Measurements from ENCODE around the gene ITGB5. TPM values are rescaled to one million over a fixed set of nuclear protein-coding genes. Genes with fewer than 3 reads are reported as not detected.

ITGB5 gene
- total and polyA plus RNA-seq, 2 donors (not counting 1 experiment from before 2014, with no cell fraction given), result 99.7 to 196 TPM

DNA sequence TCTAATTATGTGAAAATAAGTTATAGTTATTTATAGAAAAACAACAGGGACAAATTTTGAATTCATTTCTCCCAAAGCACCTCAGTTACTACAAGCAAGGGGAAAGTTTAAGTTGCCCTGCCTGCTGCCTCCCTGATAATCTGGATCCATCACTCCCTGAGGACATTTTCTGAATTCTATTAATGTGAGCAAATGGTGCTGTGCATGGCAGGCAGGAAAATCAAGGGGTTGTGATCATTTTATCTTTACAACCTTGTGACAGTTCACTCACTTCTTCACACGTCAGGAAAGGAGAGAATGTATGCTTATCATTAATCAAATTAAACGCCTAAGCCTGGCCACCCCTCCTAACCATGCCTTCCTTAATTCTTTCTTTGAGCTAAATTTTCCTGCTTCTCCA, 39.3 kb downstream of the ITGB5 start:
- Histone ChIP-seq H3K27ac (ENCODE audit: insufficient read depth, low read length) (no peak overlapping the region), H3K4me3 (replicated peaks in 1 of 4; ENCODE audit: control extremely low read depth in 1 of 4, insufficient read depth in 1 of 4, low read depth in 3 of 4, low read length in 4 of 4) (no peak overlapping the region), H3K4me2 (ENCODE audit: extremely low read depth, insufficient read depth, low read length) (no peak overlapping the region), H2AFZ (ENCODE audit: low read length) (no peak overlapping the region), H4K20me1 (ENCODE audit: control insufficient read depth, extremely low read depth, insufficient read depth, low read length) (no peaks in the 10 kb centered on the region), H3K9me3 (ENCODE audit: control insufficient read depth, insufficient read depth, low read depth, low read length) (no peaks in the 10 kb centered on the region), H3K9ac (ENCODE audit: insufficient read depth, low read length) (no peak overlapping the region), H3K36me3 (ENCODE audit: control insufficient read depth, insufficient read depth, low read length) (no peaks in the 10 kb centered on the region), H3K79me2 (ENCODE audit: control insufficient read depth, insufficient read depth, low read length) (no peaks in the 10 kb centered on the region), H3K27me3 (ENCODE audit: control insufficient read depth, insufficient read depth, low read length) (no peaks in the 10 kb centered on the region), H3K4me1 (ENCODE audit: control insufficient read depth, extremely low read depth, insufficient read depth, low read length) (peaks cover 15% of the 10 kb centered on the region)
- DNase-seq (ENCODE audit: low read depth in 2 of 2), result no peak
- no peak for TF ChIP-seq EZH2 (IDR thresholded peaks at IDR 0.05; ENCODE audit: low read length, missing control alignments)
- TF ChIP-seq, protein P1, sequence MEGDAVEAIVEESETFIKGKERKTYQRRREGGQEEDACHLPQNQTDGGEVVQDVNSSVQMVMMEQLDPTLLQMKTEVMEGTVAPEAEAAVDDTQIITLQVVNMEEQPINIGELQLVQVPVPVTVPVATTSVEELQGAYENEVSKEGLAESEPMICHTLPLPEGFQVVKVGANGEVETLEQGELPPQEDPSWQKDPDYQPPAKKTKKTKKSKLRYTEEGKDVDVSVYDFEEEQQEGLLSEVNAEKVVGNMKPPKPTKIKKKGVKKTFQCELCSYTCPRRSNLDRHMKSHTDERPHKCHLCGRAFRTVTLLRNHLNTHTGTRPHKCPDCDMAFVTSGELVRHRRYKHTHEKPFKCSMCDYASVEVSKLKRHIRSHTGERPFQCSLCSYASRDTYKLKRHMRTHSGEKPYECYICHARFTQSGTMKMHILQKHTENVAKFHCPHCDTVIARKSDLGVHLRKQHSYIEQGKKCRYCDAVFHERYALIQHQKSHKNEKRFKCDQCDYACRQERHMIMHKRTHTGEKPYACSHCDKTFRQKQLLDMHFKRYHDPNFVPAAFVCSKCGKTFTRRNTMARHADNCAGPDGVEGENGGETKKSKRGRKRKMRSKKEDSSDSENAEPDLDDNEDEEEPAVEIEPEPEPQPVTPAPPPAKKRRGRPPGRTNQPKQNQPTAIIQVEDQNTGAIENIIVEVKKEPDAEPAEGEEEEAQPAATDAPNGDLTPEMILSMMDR (conservative IDR thresholded peaks at IDR 0.05 in 1 of 2, IDR thresholded peaks at IDR 0.05 in 1 of 2; ENCODE audit: low read depth in 1 of 2, low read length in 2 of 2), result no peak

DNA sequence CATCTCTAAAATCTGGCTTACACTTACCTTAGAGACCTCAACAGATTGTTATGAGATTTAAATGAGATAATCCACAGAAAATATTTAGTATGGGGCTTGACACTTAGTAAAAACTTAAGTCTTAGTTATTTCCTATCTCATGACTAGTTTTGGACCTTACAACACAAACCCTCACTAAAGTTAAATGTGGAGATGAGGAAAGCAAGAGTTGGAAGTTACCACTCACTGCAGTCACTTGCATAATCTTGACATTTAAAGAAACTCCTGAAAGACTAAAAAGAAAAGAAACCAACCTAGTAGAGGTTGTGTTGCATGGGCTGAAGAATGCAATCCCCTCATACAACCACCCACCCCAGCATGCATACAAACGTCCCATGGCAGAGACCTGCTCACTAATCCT, 40.1 kb downstream of the ITGB5 start:
- no peaks in the 10 kb centered on the region for H4K20me1 ChIP-seq (ENCODE audit: control insufficient read depth, extremely low read depth, insufficient read depth, low read length)
- H3K4me3 ChIP-seq (replicated peaks in 1 of 4; ENCODE audit: control extremely low read depth in 1 of 4, insufficient read depth in 1 of 4, low read depth in 3 of 4, low read length in 4 of 4), result no peak overlapping the region
- no peaks in the 10 kb centered on the region for H3K79me2 ChIP-seq (ENCODE audit: control insufficient read depth, insufficient read depth, low read length)
- H3K9ac ChIP-seq (ENCODE audit: insufficient read depth, low read length), result no peak overlapping the region
- H3K4me2 ChIP-seq (ENCODE audit: extremely low read depth, insufficient read depth, low read length), result no peak overlapping the region
- no peak overlapping the region for H2AFZ ChIP-seq (ENCODE audit: low read length)
- no peaks in the 10 kb centered on the region for H3K27me3 ChIP-seq (ENCODE audit: control insufficient read depth, insufficient read depth, low read length)
- no peak for TF ChIP-seq EZH2 (IDR thresholded peaks at IDR 0.05; ENCODE audit: low read length, missing control alignments)
- TF ChIP-seq, protein P1 (conservative IDR thresholded peaks at IDR 0.05 in 1 of 2, IDR thresholded peaks at IDR 0.05 in 1 of 2; ENCODE audit: low read depth in 1 of 2, low read length in 2 of 2), result no peak
- peaks cover 15% of the 10 kb centered on the region for H3K4me1 ChIP-seq (ENCODE audit: control insufficient read depth, extremely low read depth, insufficient read depth, low read length)
- no peaks in the 10 kb centered on the region for H3K9me3 ChIP-seq (ENCODE audit: control insufficient read depth, insufficient read depth, low read depth, low read length)
- H3K36me3 ChIP-seq (ENCODE audit: control insufficient read depth, insufficient read depth, low read length), result no peaks in the 10 kb centered on the region
- no peak overlapping the region for H3K27ac ChIP-seq (ENCODE audit: insufficient read depth, low read length)
- DNase-seq (ENCODE audit: low read depth in 2 of 2), result no peak

DNA sequence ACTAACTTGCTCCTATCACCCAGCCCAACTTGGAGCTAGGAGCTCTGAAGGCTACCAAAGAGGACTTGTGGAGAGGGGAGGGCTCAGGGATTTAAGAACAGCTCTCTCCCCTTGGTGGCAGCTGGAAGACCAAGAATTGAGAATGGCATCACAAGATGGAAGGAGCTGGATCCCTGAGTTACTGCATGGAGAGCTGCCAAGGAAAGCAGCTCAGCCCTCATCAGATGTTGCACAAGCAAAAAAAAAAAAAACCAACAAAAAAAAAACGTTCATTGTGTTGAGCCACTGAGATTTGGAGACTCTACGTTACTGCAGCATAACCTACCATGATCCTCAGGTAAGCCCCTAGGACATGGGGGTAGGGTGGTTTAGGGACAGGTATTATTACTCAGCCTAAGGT, 41.0 kb downstream of the ITGB5 start:
- Histone ChIP-seq H3K4me1 (ENCODE audit: control insufficient read depth, extremely low read depth, insufficient read depth, low read length) (peaks cover 14% of the 10 kb centered on the region), H2AFZ (ENCODE audit: low read length) (no peak overlapping the region), H3K79me2 (ENCODE audit: control insufficient read depth, insufficient read depth, low read length) (no peaks in the 10 kb centered on the region), H3K4me3 (replicated peaks in 1 of 4; ENCODE audit: control extremely low read depth in 1 of 4, insufficient read depth in 1 of 4, low read depth in 3 of 4, low read length in 4 of 4) (no peak overlapping the region), H4K20me1 (ENCODE audit: control insufficient read depth, extremely low read depth, insufficient read depth, low read length) (no peaks in the 10 kb centered on the region), H3K9ac (ENCODE audit: insufficient read depth, low read length) (no peak overlapping the region), H3K9me3 (ENCODE audit: control insufficient read depth, insufficient read depth, low read depth, low read length) (no peaks in the 10 kb centered on the region), H3K27ac (ENCODE audit: insufficient read depth, low read length) (peak overlapping the region; percentile 46), H3K4me2 (ENCODE audit: extremely low read depth, insufficient read depth, low read length) (no peak overlapping the region), H3K27me3 (ENCODE audit: control insufficient read depth, insufficient read depth, low read length) (no peaks in the 10 kb centered on the region), H3K36me3 (ENCODE audit: control insufficient read depth, insufficient read depth, low read length) (no peaks in the 10 kb centered on the region)
- DNase-seq (ENCODE audit: low read depth in 2 of 2), result peak; percentile 76 to 87
- TF ChIP-seq EZH2 (IDR thresholded peaks at IDR 0.05; ENCODE audit: low read length, missing control alignments), result no peak
- TF ChIP-seq, protein P1 (conservative IDR thresholded peaks at IDR 0.05 in 1 of 2, IDR thresholded peaks at IDR 0.05 in 1 of 2; ENCODE audit: low read depth in 1 of 2, low read length in 2 of 2), result no peak

All from fibroblast of lung (primary cell).